Inflammatory macrophage (primary cell): ENCODE measurements around the gene PSRC1.

Experiments used
- DNase-seq, 2 donors: peaks; one replicate each; pipeline ENCODE4 v3.0.0-alpha.2; 2020 to 2022

The PSRC1 gene

GRCh38 chr1:109243221-109243620 is 39.7 kb downstream of the PSRC1 start:
- no peak for DNase-seq

DNA sequence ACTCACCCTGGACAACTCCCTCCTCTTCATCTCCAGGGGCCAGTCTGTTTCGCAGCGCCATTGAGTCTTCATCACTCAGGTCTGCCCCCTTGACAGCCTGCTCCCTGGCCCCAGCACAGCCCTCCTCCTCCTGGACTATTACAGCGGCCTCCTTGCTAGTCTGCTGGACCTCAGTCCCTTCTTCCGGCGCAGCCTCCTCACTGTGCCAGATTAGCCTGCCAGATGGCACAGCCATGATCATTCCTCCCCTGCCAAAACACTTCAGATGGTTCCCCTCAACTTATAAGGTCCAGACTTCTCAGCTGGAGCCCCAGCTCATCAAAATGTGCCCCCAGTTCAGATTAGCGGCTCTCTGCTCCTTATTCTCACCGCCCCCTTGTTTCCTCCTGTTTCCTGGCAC is 40.6 kb downstream of the PSRC1 start:
- DNase-seq: no peak

- no peak for DNase-seq
Measured at GRCh38 chr1:109241841-109242345, 41.1 kb downstream of the PSRC1 start.

DNA sequence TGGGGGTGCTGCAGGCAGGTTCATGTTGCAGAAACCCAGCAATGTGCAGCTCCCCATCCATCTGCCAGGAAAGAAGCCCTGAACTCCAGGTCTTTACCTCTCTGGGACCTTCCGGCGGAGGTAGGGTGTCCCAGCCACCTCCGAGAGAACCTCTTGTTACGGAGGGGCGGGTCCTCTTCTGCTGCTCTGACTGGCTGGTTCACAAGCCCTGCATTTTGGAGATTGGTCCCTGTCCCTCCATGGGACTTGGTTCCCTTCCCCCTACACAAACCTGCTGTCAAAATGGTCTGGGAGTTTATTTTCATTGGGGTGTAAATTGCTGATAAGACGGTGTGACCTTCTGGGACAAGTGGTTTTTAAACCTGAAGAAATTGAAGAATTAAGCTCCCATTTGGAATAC is 41.6 kb downstream of the PSRC1 start:
- no peak for DNase-seq

GRCh38 chr1:109240158-109241152 is 42.5 kb downstream of the PSRC1 start:
- peak; percentile 13 to 27 for DNase-seq

DNA sequence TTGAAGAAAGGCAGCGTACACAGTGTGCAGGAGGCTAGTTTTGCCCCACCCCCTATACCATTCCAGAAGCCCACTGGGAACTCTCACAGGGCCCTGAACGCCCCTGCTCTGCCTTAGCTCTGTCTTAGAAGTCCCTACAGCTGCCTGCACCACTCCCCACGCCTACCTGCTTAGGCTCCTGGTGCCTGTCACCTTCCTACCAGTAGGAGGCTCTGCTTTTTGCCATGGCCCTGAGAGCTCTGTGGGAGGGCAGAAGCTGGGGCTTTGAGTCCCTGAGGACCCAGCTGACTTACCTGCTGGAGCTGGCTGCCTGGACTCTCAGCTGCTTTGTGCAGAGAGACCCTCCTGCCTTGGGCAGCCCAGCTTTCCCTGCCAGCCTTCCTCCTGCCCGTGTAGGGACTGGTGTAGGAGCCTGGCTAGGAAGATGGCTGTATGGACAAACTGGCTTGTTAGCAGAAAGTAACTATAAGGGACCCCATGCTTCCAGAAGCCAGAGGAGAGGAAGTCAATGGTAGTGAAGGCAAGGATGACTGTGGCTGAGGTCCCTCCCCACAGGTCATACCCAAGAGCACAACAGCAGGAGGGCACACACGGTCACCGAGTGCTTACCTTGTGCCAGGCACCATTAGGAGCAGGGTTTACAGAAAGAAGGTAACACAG is 43.4 kb downstream of the PSRC1 start:
- peak; percentile 18 to 28 for DNase-seq

DNA sequence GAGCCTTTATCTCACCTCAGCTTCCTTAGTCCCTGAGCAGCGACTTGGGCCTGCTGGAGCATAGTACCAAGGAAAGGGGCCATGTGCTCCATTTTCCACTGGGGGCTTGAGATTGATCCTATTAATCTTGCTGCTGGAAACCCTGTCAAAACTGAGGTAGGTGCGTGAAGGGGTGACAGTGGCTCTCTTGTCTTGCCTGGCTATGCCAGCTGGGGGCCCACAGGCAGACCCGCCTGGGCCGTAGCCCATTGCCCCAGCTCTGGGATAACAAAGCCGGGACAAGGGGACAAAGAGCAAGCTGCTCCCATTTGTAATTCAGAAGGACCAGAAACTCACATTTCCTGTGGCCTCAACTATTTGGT is 43.9 kb downstream of the PSRC1 start:
- DNase-seq: no peak

DNA sequence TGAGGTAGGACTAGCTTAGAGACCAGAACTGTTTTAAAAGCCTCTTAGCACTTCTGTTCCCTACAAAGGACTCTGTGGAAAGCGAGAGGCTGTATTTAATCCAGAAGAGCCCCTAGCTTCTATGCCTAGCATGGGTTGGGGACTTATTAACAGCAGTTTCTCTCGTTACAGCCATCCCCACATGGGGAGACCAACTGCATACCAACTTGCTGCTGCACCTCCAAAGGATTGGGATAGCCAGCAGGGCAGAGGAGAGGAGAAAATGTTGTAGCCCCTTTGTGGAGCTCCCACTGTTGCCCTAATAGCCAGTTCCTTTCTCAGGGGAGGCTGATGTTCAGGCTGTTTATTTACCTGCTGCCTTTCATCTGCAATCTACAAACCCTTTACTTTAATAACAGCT is 44.6 kb downstream of the PSRC1 start:
- DNase-seq: no peak

DNA sequence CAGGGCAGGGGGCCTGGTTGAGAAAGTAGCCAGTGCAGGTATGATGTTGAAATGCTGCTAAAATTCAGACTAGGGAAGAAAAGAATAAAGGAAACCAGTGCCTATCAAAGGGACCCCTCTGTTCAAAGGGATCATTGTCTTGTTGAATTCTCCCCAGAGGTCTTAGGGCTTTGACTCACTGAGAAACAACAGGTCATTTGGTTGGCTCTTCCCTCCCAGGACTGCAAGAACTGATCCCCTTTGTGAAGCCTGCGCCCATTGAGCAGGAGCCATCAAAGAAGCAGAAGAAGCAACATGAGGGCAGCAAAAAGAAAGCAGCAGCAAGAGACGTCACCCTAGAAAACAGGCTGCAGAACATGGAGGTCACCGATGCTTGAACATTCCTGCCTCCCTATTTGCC is 45.4 kb downstream of the PSRC1 start:
- no peak for DNase-seq

GRCh38 chr1:109235137-109235536 is 47.8 kb downstream of the PSRC1 start:
- no peak for DNase-seq

GRCh38 chr1:109231066-109231465 is 51.9 kb downstream of the PSRC1 start:
- no peak for DNase-seq
